ENCODE results near the gene UBE2I.

The UBE2I gene

GRCh38 chr16:1332618-1333148 lies 23.2 kb downstream of the UBE2I start:
- no peak overlapping the region for H2AFZ ChIP-seq (ENCODE audit: low read depth, low read length)
- TF ChIP-seq CTCF (IDR thresholded peaks at IDR 0.05; ENCODE audit: borderline replicate concordance, extremely low read depth, low read length, poor library complexity, severe bottlenecking), result no peak
- TF ChIP-seq EZH2 (IDR thresholded peaks at IDR 0.05; ENCODE audit: borderline replicate concordance, low read depth, low read length, severe bottlenecking), result no peak
- DNase-seq (no peak), ATAC-seq (ENCODE audit: insufficient read depth, low read depth) (no peak)
- no peaks in the 10 kb centered on the region for H3K9me3 ChIP-seq (ENCODE audit: insufficient read depth, low read length, severe bottlenecking)
- no peak overlapping the region for H3K9ac ChIP-seq (ENCODE audit: low read depth, low read length)
- H3K4me3 ChIP-seq (ENCODE audit: low read depth in 1 of 2, low read length in 2 of 2), result no peak overlapping the region
- H4K20me1 ChIP-seq (ENCODE audit: insufficient read depth, low read length), result 0 out of 2 replicates have a peak, but pooled peaks cover 11% of the 10 kb centered on the region
- no peak overlapping the region for H3K27ac ChIP-seq (ENCODE audit: low read length)
- H3K79me2 ChIP-seq (ENCODE audit: insufficient read depth, low read length), result no peaks in the 10 kb centered on the region
- no peaks in the 10 kb centered on the region for H3K36me3 ChIP-seq (ENCODE audit: insufficient read depth, low read length)
- no peak overlapping the region for H3K4me2 ChIP-seq (ENCODE audit: insufficient read depth, low read length)
- H3K27me3 ChIP-seq (ENCODE audit: insufficient read depth, low read length, poor library complexity), result peaks cover 5% of the 10 kb centered on the region
- peaks cover 4% of the 10 kb centered on the region; the same call in 1 of the 2 replicates for H3K4me1 ChIP-seq (ENCODE audit: insufficient read depth, low read length)

GRCh38 chr16:1333149-1333812 lies 23.8 kb downstream of the UBE2I start, which contains the start of gene BAIAP3:
Gene BAIAP3 (plus strand): TSS chr16:1333645. CDS start chr16:1338550, 4,905 bp downstream.
- no peak within 1 kb of the TSS for H3K9ac ChIP-seq (ENCODE audit: low read depth, low read length)
- H3K4me2 ChIP-seq (ENCODE audit: insufficient read depth, low read length), result no peak within 1 kb of the TSS
- no peak within 1 kb of the TSS for H2AFZ ChIP-seq (ENCODE audit: low read depth, low read length)
- DNase-seq (no peak), ATAC-seq (ENCODE audit: insufficient read depth, low read depth) (no peak)
- H3K9me3 ChIP-seq (ENCODE audit: insufficient read depth, low read length, severe bottlenecking), result no peaks in the 10 kb centered on the region
- no peaks in the 10 kb centered on the region for H3K36me3 ChIP-seq (ENCODE audit: insufficient read depth, low read length)
- TF ChIP-seq CTCF (IDR thresholded peaks at IDR 0.05; ENCODE audit: borderline replicate concordance, extremely low read depth, low read length, poor library complexity, severe bottlenecking) (no peak), EZH2 (IDR thresholded peaks at IDR 0.05; ENCODE audit: borderline replicate concordance, low read depth, low read length, severe bottlenecking) (no peak)
- H3K4me1 ChIP-seq (ENCODE audit: insufficient read depth, low read length), result peaks cover 4% of the 10 kb centered on the region; the same call in 1 of the 2 replicates
- 0 out of 2 replicates have a peak, but pooled peaks cover 11% of the 10 kb centered on the region for H4K20me1 ChIP-seq (ENCODE audit: insufficient read depth, low read length)
- H3K27me3 ChIP-seq (ENCODE audit: insufficient read depth, low read length, poor library complexity), result peaks cover 5% of the 10 kb centered on the region
- no peaks in the 10 kb centered on the region for H3K79me2 ChIP-seq (ENCODE audit: insufficient read depth, low read length)
- H3K4me3 ChIP-seq (ENCODE audit: low read depth in 1 of 2, low read length in 2 of 2), result no peak within 1 kb of the TSS
- H3K27ac ChIP-seq (ENCODE audit: low read length), result no peak within 1 kb of the TSS

- no peak overlapping the region for H3K4me2 ChIP-seq (ENCODE audit: insufficient read depth, low read length)
- no peaks in the 10 kb centered on the region for H3K79me2 ChIP-seq (ENCODE audit: insufficient read depth, low read length)
- H3K9me3 ChIP-seq (ENCODE audit: insufficient read depth, low read length, severe bottlenecking), result no peaks in the 10 kb centered on the region
- no peak for TF ChIP-seq EZH2 (IDR thresholded peaks at IDR 0.05; ENCODE audit: borderline replicate concordance, low read depth, low read length, severe bottlenecking)
- TF ChIP-seq CTCF (IDR thresholded peaks at IDR 0.05; ENCODE audit: borderline replicate concordance, extremely low read depth, low read length, poor library complexity, severe bottlenecking), result no peak
- no peak overlapping the region for H3K4me3 ChIP-seq (ENCODE audit: low read depth in 1 of 2, low read length in 2 of 2)
- H3K4me1 ChIP-seq (ENCODE audit: insufficient read depth, low read length), result peaks cover 4% of the 10 kb centered on the region; the same call in 1 of the 2 replicates
- H3K27ac ChIP-seq (ENCODE audit: low read length), result no peak overlapping the region
- no peaks in the 10 kb centered on the region for H3K36me3 ChIP-seq (ENCODE audit: insufficient read depth, low read length)
- no peak for ATAC-seq (ENCODE audit: insufficient read depth, low read depth)
- 0 out of 2 replicates have a peak, but pooled peaks cover 11% of the 10 kb centered on the region for H4K20me1 ChIP-seq (ENCODE audit: insufficient read depth, low read length)
- H3K27me3 ChIP-seq (ENCODE audit: insufficient read depth, low read length, poor library complexity), result peaks cover 5% of the 10 kb centered on the region
- H2AFZ ChIP-seq (ENCODE audit: low read depth, low read length), result no peak overlapping the region
- no peak overlapping the region for H3K9ac ChIP-seq (ENCODE audit: low read depth, low read length)
- DNase-seq, result no peak
These were observed 24.6 kb downstream of the UBE2I start for GRCh38 chr16:1333854-1334700.
